ENCODE results near the gene SPDYE3. TPM values are rescaled to one million over a fixed set of nuclear protein-coding genes. Genes with fewer than 3 reads are reported as not detected.
"Not testable (repeated sequence)": the region's sequence is repeated elsewhere in the genome, so short reads cannot be mapped to it uniquely, and the experiment has no call there.

SPDYE3 gene
- total RNA-seq, 3 donors from 2014 or later = not detected

DNA sequence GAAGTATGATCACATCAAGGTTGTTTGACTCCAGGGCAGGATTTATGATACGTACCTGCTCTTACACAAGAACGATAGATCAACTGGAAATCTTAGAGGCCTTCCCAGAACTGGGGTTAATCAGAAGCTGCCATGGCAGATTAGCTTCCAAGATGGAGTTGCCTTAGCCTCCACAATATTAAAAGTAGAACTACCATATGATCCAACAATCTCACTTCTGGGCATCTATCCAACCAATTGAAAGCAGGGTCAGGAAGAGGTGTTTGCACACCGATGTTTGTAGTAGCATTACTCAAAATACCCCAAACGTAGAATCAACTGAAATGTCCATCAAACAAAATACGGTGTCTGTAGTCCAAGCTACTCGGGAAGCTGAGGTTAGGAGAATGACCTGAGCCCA lies 57.0 kb downstream of the SPDYE3 start:
- Histone ChIP-seq H3K27me3 (no peaks in the 10 kb centered on the region), H3K27ac (no peak overlapping the region), H3K9me3 (no peaks in the 10 kb centered on the region), H3K36me3 (no peaks in the 10 kb centered on the region), H3K4me3 (no peak overlapping the region), H3K4me1 (no peaks in the 10 kb centered on the region)
- TF ChIP-seq POLR2AphosphoS5 (IDR thresholded peaks at IDR 0.05) = no peak
- no peak for TF ChIP-seq POLR2A (IDR thresholded peaks at IDR 0.05)
- TF ChIP-seq, protein P1, sequence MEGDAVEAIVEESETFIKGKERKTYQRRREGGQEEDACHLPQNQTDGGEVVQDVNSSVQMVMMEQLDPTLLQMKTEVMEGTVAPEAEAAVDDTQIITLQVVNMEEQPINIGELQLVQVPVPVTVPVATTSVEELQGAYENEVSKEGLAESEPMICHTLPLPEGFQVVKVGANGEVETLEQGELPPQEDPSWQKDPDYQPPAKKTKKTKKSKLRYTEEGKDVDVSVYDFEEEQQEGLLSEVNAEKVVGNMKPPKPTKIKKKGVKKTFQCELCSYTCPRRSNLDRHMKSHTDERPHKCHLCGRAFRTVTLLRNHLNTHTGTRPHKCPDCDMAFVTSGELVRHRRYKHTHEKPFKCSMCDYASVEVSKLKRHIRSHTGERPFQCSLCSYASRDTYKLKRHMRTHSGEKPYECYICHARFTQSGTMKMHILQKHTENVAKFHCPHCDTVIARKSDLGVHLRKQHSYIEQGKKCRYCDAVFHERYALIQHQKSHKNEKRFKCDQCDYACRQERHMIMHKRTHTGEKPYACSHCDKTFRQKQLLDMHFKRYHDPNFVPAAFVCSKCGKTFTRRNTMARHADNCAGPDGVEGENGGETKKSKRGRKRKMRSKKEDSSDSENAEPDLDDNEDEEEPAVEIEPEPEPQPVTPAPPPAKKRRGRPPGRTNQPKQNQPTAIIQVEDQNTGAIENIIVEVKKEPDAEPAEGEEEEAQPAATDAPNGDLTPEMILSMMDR (IDR thresholded peaks at IDR 0.05) = no peak
- intact Hi-C loops (cut with DNase I; ENCODE audit: low total_unique reads) = no loop called here
- DNase-seq (ENCODE audit: low spot score in 2 of 2) = no peak

- H3K27me3 ChIP-seq; H3K9me3 ChIP-seq; H3K4me3 ChIP-seq; DNase-seq (ENCODE audit: low spot score in 2 of 2); intact Hi-C loops (cut with DNase I; ENCODE audit: low total_unique reads); H3K36me3 ChIP-seq; H3K4me1 ChIP-seq: not testable (repeated sequence)
- peak overlapping the region in 1 of 2 donors; percentile 7 for H3K27ac ChIP-seq
Observed at GRCh38 chr7:100365998-100366367, 58.5 kb downstream of the SPDYE3 start.

DNA sequence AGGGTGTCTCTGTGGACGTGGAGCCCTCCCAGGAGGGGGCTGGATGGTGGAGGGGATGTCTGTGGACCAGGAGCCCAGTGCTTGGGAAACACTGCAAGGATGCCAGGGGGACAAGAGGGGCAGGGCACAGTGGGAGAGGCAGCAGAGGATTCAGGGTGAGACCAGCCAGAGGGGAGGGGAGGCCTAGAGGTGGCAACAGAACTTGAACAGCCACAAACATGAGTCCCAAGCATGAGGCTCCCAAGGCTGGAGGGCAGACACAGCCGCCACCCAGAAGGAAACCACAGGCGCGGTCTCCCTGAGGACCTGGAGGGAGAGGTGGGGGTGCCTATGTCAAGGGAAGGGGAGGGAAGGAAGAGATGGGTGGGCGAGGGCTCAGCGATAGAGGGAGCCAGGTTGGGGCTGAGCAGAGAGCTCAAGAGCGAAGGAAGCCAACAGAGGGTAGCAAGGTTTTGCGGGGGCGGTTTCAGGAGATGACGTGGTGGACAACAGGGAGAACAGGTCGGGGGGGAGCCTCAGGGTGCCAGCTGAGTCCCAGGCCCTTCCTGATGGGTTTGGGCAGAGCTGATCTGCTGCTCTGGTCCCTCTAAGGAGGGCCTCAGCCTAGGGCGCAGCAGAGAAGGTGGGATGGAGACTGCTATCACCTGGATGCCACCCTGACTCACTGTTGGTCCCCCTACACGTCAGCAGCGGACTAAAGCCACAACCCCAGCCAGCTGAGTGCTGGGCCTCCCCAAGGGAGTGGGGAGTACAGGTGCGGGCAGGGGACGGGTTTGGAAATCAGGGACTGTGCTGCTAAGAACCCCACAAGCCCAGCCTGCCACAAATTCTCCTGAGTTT lies 59.1 kb downstream of the SPDYE3 start:
- intact Hi-C loops (cut with DNase I; ENCODE audit: low total_unique reads) = no loop called here

DNA sequence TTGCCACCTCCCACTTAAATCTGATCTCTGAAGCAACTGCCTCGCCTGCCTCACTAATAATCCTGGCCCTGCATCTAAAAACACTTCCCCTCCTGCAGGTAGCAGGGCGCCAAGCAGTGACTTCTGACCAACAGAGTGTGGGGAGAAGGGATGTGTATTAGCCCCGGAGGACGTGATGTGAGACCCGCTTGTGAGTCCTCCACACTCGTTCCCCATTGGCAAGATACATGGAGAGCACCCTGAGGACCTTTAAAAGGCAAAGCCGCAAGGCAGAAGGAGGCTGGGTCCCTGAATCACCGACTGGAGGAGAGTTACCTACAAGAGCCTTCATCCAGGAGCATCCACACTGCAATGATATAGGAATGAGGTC lies 59.7 kb downstream of the SPDYE3 start:
- no peaks in the 10 kb centered on the region for H3K4me1 ChIP-seq
- H3K9me3 ChIP-seq = no peaks in the 10 kb centered on the region
- H3K27me3 ChIP-seq = no peaks in the 10 kb centered on the region
- H3K36me3 ChIP-seq = no peaks in the 10 kb centered on the region
- intact Hi-C loops (cut with DNase I; ENCODE audit: low total_unique reads) = no loop called here
- TF ChIP-seq, protein P1 (IDR thresholded peaks at IDR 0.05) = no peak
- TF ChIP-seq POLR2AphosphoS5 (IDR thresholded peaks at IDR 0.05) (no peak), POLR2A (IDR thresholded peaks at IDR 0.05) (no peak)
- H3K27ac ChIP-seq = no peak overlapping the region
- no peak for DNase-seq (ENCODE audit: low spot score in 2 of 2)
- no peak overlapping the region for H3K4me3 ChIP-seq

More for the DNA sequence above, 59.1 kb downstream of the SPDYE3 start:
- no peak for TF ChIP-seq POLR2A (IDR thresholded peaks at IDR 0.05)
- TF ChIP-seq, protein P1 (IDR thresholded peaks at IDR 0.05) = no peak
- no peak for TF ChIP-seq POLR2AphosphoS5 (IDR thresholded peaks at IDR 0.05)
- Histone ChIP-seq H3K4me3 (no peak overlapping the region), H3K36me3 (no peaks in the 10 kb centered on the region), H3K4me1 (no peaks in the 10 kb centered on the region), H3K27me3 (no peaks in the 10 kb centered on the region), H3K27ac (peak overlapping the region in 1 of 2 donors; percentile 7), H3K9me3 (no peaks in the 10 kb centered on the region)
- no peak for DNase-seq (ENCODE audit: low spot score in 2 of 2)

- no peak overlapping the region for H3K27ac ChIP-seq
- H3K4me1 ChIP-seq = no peaks in the 10 kb centered on the region
- intact Hi-C loops (cut with DNase I; ENCODE audit: low total_unique reads) = no loop called here
- TF ChIP-seq POLR2AphosphoS5 (IDR thresholded peaks at IDR 0.05) = no peak
- TF ChIP-seq, protein P1 (IDR thresholded peaks at IDR 0.05) = no peak
- no peak for TF ChIP-seq POLR2A (IDR thresholded peaks at IDR 0.05)
- no peak overlapping the region for H3K4me3 ChIP-seq
- no peaks in the 10 kb centered on the region for H3K9me3 ChIP-seq
- no peaks in the 10 kb centered on the region for H3K27me3 ChIP-seq
- no peaks in the 10 kb centered on the region for H3K36me3 ChIP-seq
- DNase-seq (ENCODE audit: low spot score in 2 of 2) = no peak
Observed at GRCh38 chr7:100367676-100368613, 60.4 kb downstream of the SPDYE3 start.
